ENCODE measurements around the gene PRMT6.
"Not testable (repeated sequence)": the region's sequence is repeated elsewhere in the genome, so short reads cannot be mapped to it uniquely, and the experiment has no call there.

Gene PRMT6

DNA sequence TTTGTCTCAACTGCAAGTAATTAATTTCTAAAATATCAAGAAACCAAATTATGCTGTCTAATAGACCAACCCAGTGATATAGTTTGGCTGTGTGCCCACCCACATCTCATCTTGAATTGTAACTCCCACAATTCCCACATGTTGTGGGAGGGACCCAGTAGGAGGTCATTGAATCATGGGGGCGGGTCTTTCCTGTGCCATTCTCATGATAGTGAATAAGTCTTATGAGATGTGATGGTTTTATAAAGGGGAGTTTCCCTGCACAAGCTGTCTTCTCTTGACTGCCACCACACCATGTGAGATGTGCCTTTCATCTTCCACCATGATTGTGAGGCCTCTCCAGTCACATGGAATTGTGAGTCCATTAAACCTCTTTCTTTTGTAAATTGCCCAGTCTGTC lies 36.9 kb downstream of the PRMT6 start:
- DNase-seq, result not testable (repeated sequence)

DNA sequence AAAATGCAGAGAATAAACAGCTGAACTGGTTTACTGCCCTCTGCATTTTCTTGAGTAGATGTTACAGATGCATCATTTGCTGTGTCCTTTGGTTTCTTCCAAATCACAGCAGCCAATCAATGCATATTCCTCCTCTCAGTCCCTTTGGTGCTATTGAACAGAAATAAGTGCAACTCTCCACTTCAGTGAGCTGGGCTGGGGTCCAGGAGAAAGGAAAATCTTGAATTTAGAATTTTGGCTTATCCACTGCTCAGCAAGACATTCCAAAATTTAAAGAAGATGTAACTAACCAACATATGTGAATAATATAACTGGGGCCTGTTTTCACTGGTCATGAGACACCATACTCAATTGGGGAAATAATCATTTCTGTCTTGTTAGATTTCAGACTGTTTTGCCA lies 39.2 kb downstream of the PRMT6 start:
- DNase-seq, result no peak

DNA sequence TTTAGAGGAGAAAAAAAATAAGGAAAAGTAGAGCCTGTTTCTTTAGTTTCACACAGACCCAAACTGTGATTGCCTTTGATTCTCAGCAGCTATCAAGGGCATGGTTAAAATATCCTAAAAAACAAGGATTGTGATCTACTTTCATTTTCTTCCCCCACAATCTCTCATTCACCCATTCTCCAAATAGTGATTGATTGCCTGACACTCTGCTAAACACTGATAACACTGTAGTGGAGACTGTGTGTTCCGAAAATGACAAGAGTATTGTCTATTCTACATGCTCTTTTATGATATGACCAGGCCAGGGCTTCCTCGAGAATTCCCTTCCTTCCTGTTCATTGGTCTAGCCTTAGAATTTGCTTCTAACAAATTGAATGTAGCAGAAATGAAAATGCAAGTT lies 40.2 kb downstream of the PRMT6 start:
- no peak for DNase-seq

DNA sequence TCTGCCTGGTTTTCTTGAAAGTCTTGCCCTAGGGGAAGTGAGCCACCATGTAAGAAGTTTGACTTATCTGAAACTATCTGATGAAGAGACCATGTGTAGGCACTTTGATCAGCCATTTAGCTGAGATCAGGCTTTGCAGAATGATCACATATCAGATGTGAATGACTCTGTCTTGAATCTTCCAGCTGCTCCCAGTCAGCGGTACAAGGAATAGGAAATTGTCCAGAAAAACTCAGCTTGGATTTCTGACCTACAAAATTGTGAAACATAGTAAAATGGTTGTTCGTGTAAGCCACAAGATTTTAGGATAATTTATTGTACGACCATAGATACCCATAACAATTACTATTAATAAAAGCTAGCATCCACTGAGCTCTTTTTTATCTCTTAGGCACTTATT lies 42.5 kb downstream of the PRMT6 start:
- DNase-seq, result no peak

DNA sequence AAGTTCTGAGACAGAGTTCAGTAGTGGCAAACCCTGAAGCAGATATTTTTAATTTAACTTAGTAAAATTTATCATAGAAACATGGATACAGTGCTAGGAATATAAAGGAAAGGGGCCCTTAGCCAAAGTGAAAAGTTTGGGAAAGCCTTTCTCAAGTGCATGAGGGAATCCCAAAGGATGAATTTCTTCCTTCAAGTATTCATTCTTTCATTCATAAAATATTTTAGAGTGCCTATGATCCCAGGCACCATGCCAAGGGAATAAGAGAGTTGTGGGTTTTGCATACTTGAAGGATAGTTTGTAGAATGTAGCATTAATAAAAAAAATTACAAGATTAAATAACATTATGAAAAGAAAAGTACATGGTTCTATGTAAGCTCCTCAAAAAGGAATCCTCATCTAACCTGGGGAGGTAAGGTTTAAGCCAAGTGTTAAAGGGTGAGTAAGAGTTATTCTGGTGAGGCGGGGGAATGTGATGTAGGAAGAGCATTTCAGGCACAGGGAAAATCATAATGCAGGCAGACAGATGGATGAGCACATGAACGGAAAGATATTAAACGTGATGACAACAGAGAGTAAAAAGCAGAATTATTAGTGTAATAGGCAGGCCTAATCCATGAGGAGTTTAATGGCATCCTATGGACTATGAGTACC lies 44.0 kb downstream of the PRMT6 start:
- DNase-seq, result no peak

DNA sequence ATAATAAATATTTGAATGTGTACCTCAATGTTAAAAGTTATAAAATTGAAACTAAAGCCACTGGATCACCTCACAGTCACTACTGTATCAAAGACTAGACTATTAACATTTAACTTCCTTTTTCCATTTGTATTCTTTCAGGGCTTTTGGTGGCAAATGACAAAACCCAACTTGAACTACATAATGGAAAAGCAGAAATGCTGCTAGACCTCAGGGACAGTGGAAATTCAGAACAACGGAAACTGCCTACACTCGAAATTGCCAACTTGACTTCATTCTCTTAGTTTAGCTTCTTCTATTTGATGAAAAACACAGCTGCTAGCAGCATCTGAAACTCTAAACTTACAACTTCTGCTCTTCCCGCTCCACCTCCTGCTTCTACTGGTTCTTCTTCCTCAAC lies 49.4 kb downstream of the PRMT6 start:
- DNase-seq, result no peak

Measured in nucleus accumbens (tissue), 56 donors.